Smooth muscle cell (in vitro differentiated cells): ENCODE measurements around the gene QKI. TPM values are rescaled to one million over a fixed set of nuclear protein-coding genes. Genes with fewer than 3 reads are reported as not detected.

Experiments used
- DNase-seq: peaks from one replicate; lab custom pipeline; 2025; ENCODE audit not compliant: unreplicated experiment; lab: John Stamatoyannopoulos, UW
- H2AFZ ChIP-seq: fragments of 200-600 bp; sonication (generic); 2 replicates; pipeline ENCODE4 v1.6.0; 2016; ENCODE audit warnings: antibody characterized with exemption, low read depth, mild to moderate bottlenecking
- H3F3A ChIP-seq: fragments of 200-600 bp; sonication (generic); 2 replicates; pipeline ENCODE4 v1.6.0; 2017; ENCODE audit warnings: antibody characterized with exemption, low read depth
- H3K27ac ChIP-seq: fragments of 200-600 bp; sonication (generic); 2 replicates; pipeline ENCODE4 v1.5.1; 2016; ENCODE audit warnings: low read depth, mild to moderate bottlenecking
- H3K27me3 ChIP-seq: fragments of 200-600 bp; sonication (generic); 2 replicates; pipeline ENCODE4 v1.6.1; 2016; ENCODE audit warnings: low read depth, mild to moderate bottlenecking
- H3K36me3 ChIP-seq: fragments of 200-600 bp; sonication (generic); 2 replicates; pipeline ENCODE4 v1.5.1; 2016; ENCODE audit warnings: low read depth
- H3K4me1 ChIP-seq: fragments of 200-600 bp; sonication (generic); 2 replicates; pipeline ENCODE4 v1.5.1; 2016; ENCODE audit warnings: low read depth
- H3K4me2 ChIP-seq: fragments of 200-600 bp; sonication (generic); 2 replicates; pipeline ENCODE4 v1.6.0; 2016; ENCODE audit warnings: mild to moderate bottlenecking
- H3K4me3 ChIP-seq: fragments of 200-600 bp; sonication (generic); 2 replicates; pipeline ENCODE4 v1.5.1; 2016; ENCODE audit warnings: mild to moderate bottlenecking
- H3K79me2 ChIP-seq: fragments of 200-600 bp; sonication (generic); 2 replicates; pipeline ENCODE4 v1.6.0; 2016; ENCODE audit warnings: low read depth, mild to moderate bottlenecking
- H3K9ac ChIP-seq: fragments of 200-600 bp; sonication (generic); 2 replicates; pipeline ENCODE4 v1.6.0; 2016; ENCODE audit warnings: low read depth
- H3K9me3 ChIP-seq: fragments of 200-600 bp; sonication (generic); replicated peaks from 2 replicates; pipeline ENCODE4 v1.5.1; 2016; ENCODE audit warnings: low read depth
- H4K20me1 ChIP-seq: fragments of 200-600 bp; sonication (generic); 2 replicates; pipeline ENCODE4 v1.6.0; 2016; ENCODE audit warnings: low read depth
- CTCF ChIP-seq: fragments of 200-600 bp; sonication (generic); IDR thresholded peaks from 2 replicates; pipeline ENCODE4 v1.5.1; 2017; ENCODE audit warnings: borderline replicate concordance, mild to moderate bottlenecking, antibody characterized with exemption; ENCODE audit not compliant: insufficient read depth, poor library complexity, severe bottlenecking
- WGBS: methylation state at CpG from one replicate; pipeline ENCODE4 v1.1.7; 2016; ENCODE audit warnings: low lambda C conversion rate; 5-methylcytosine and 5-hydroxymethylcytosine counted together
- polyA plus RNA-seq: library from polyadenylated mRNA; unstranded; fragments of >200 nt; fragmentation: Nextera tagmentation; extraction: Ambion mirVana; gene quantifications from 2 replicates; pipeline ENCODE4 v1.2.1, GENCODE V29; 2016
- total RNA-seq: library from RNA; depleted of rRNA; stranded (reverse); fragments of >200 nt; gene quantifications from 2 replicates; pipeline ENCODE4 v1.2.3, GENCODE V29; 2014

Gene QKI
- total and polyA plus RNA-seq, 2 experiments from 2014 or later, result 65.1 to 162 TPM

GRCh38 chr6:163406830-163407229, 7.7 kb upstream of the QKI start:
- Histone ChIP-seq H3K4me1 (no peaks in the 10 kb centered on the region), H3K79me2 (peaks cover 1% of the 10 kb centered on the region), H3K36me3 (no peaks in the 10 kb centered on the region), H2AFZ (no peak overlapping the region), H3K27me3 (no peaks in the 10 kb centered on the region), H3K4me2 (no peak overlapping the region), H3K9me3 (no peaks in the 10 kb centered on the region), H3K27ac (no peak overlapping the region), H3F3A (no peaks in the 10 kb centered on the region), H3K4me3 (no peak overlapping the region), H3K9ac (no peak overlapping the region), H4K20me1 (no peaks in the 10 kb centered on the region)
- DNase-seq, result no peak
- WGBS, result 95% methylated on average over 2 of the region's 2 CpGs
- no peak for TF ChIP-seq CTCF

GRCh38 chr6:163408352-163408991, 6.0 kb upstream of the QKI start:
- Histone ChIP-seq H3K9ac (no peak overlapping the region), H3K27ac (no peak overlapping the region), H3K4me3 (no peak overlapping the region), H3K79me2 (peaks cover 8% of the 10 kb centered on the region), H3F3A (no peaks in the 10 kb centered on the region), H2AFZ (no peak overlapping the region), H3K4me2 (no peak overlapping the region), H4K20me1 (no peaks in the 10 kb centered on the region), H3K9me3 (no peaks in the 10 kb centered on the region), H3K27me3 (no peaks in the 10 kb centered on the region), H3K36me3 (no peaks in the 10 kb centered on the region), H3K4me1 (peaks cover 7% of the 10 kb centered on the region)
- WGBS, result 92% methylated on average over 9 of the region's 9 CpGs
- no peak for TF ChIP-seq CTCF
- no peak for DNase-seq

DNA sequence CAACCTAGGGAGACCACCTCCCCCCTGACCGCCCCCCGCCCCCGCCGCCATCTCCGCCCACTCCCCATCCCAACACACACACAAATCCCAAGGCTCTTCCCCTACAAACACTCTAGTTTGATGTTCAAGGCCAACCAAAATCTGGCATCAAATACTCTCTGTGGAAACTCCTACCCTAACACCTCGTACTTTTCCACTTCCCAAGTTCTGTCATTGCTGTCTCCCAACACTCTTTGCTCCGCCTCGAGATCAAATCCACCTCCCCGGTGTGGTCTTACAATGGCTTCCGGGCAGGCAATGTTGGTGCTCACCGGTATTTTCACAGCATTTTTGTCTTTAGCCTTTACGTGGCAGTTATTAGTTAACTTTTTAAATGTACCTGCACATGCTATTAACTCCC, 4.8 kb upstream of the QKI start:
- no peak for TF ChIP-seq CTCF
- DNase-seq, result no peak
- Histone ChIP-seq H3K79me2 (peaks cover 8% of the 10 kb centered on the region), H3K27ac (no peak overlapping the region), H3K27me3 (no peaks in the 10 kb centered on the region), H3K36me3 (no peaks in the 10 kb centered on the region), H3K4me2 (no peak overlapping the region), H3K9me3 (no peaks in the 10 kb centered on the region), H3K9ac (no peak overlapping the region), H3K4me1 (peaks cover 7% of the 10 kb centered on the region), H3F3A (no peaks in the 10 kb centered on the region), H2AFZ (no peak overlapping the region), H3K4me3 (no peak overlapping the region), H4K20me1 (no peaks in the 10 kb centered on the region)
- WGBS, result 94% methylated on average over 12 of the region's 12 CpGs

GRCh38 chr6:163412341-163412740, 2.2 kb upstream of the QKI start:
- H3K4me3 ChIP-seq, result peak overlapping the region; percentile 71
- no peak for TF ChIP-seq CTCF
- 55% methylated on average over 1 of the region's 1 CpG for WGBS
- no peaks in the 10 kb centered on the region for H3K36me3 ChIP-seq
- DNase-seq, result no peak
- H2AFZ ChIP-seq, result no peak overlapping the region
- H3F3A ChIP-seq, result peaks cover 3% of the 10 kb centered on the region
- no peaks in the 10 kb centered on the region for H3K27me3 ChIP-seq
- peaks cover 25% of the 10 kb centered on the region for H3K79me2 ChIP-seq
- H4K20me1 ChIP-seq, result peaks cover 5% of the 10 kb centered on the region
- peaks cover 11% of the 10 kb centered on the region for H3K4me1 ChIP-seq
- no peaks in the 10 kb centered on the region for H3K9me3 ChIP-seq
- peak overlapping the region; percentile 93 for H3K27ac ChIP-seq
- H3K4me2 ChIP-seq, result peak overlapping the region; percentile 86
- H3K9ac ChIP-seq, result peak overlapping the region; percentile 89
